NCI-H1694 (cell line): ENCODE measurements around the gene HS1BP3.

ENCODE experiments used
- DNase-seq: peaks from one replicate; lab custom pipeline; 2025; lab: John Stamatoyannopoulos, UW

Gene HS1BP3

GRCh38 chr2:20584399-20585358, 66.2 kb downstream of the HS1BP3 start:
- DNase-seq: no peak

- DNase-seq: no peak
Measured at GRCh38 chr2:20584045-20584398, 66.9 kb downstream of the HS1BP3 start.

GRCh38 chr2:20583425-20583881, 67.4 kb downstream of the HS1BP3 start:
- DNase-seq: no peak

- DNase-seq: no peak
Measured at GRCh38 chr2:20582600-20583221, 68.2 kb downstream of the HS1BP3 start.

- DNase-seq: no peak
Measured at GRCh38 chr2:20580690-20581437, 70.0 kb downstream of the HS1BP3 start.

- no peak for DNase-seq
Measured at GRCh38 chr2:20579866-20580265, 71.0 kb downstream of the HS1BP3 start.

- DNase-seq: no peak
Measured at GRCh38 chr2:20578895-20579825, 71.7 kb downstream of the HS1BP3 start.

GRCh38 chr2:20578266-20578894, 72.5 kb downstream of the HS1BP3 start:
- no peak for DNase-seq

- no peak for DNase-seq
Measured at GRCh38 chr2:20577495-20578235, 73.2 kb downstream of the HS1BP3 start.

- no peak for DNase-seq
Measured at GRCh38 chr2:20576598-20577115, 74.2 kb downstream of the HS1BP3 start.

- DNase-seq: no peak
Measured at GRCh38 chr2:20575935-20576597, 74.8 kb downstream of the HS1BP3 start.

- no peak for DNase-seq
Measured at GRCh38 chr2:20575414-20575813, 75.5 kb downstream of the HS1BP3 start.

- DNase-seq: no peak
Measured at GRCh38 chr2:20574930-20575329, 76.0 kb downstream of the HS1BP3 start.

GRCh38 chr2:20574423-20574911, 76.4 kb downstream of the HS1BP3 start:
- no peak for DNase-seq

GRCh38 chr2:20573620-20574422, 77.1 kb downstream of the HS1BP3 start:
- peak; percentile 85 for DNase-seq

GRCh38 chr2:20572221-20572620, 78.7 kb downstream of the HS1BP3 start:
- no peak for DNase-seq

- DNase-seq: no peak
Measured at GRCh38 chr2:20571644-20572215, 79.2 kb downstream of the HS1BP3 start.

- DNase-seq: no peak
Measured at GRCh38 chr2:20571231-20571630, 79.7 kb downstream of the HS1BP3 start.
